ENCODE measurements around the gene SYNE3.

- TF ChIP-seq CTCF (IDR thresholded peaks at IDR 0.05 in 8 of 11, conservative IDR thresholded peaks at IDR 0.05 in 3 of 11) (no peak), POLR2A (IDR thresholded peaks at IDR 0.05) (no peak)
Measured at GRCh38 chr14:95475540-95476240, 40.8 kb downstream of the SYNE3 start.

Measured in spleen (tissue), 7 donors.